HG02588 (cell line): ENCODE measurements around the gene ANKRA2.

Experiments used
- ATAC-seq: cut with Tn5 transposase; IDR thresholded peaks from one replicate; pipeline ENCODE4 v1.9.1; 2021; ENCODE audit warnings: mild to moderate bottlenecking, moderate library complexity; ENCODE audit not compliant: unreplicated experiment

Gene ANKRA2, protein sequence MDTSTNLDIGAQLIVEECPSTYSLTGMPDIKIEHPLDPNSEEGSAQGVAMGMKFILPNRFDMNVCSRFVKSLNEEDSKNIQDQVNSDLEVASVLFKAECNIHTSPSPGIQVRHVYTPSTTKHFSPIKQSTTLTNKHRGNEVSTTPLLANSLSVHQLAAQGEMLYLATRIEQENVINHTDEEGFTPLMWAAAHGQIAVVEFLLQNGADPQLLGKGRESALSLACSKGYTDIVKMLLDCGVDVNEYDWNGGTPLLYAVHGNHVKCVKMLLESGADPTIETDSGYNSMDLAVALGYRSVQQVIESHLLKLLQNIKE

DNA sequence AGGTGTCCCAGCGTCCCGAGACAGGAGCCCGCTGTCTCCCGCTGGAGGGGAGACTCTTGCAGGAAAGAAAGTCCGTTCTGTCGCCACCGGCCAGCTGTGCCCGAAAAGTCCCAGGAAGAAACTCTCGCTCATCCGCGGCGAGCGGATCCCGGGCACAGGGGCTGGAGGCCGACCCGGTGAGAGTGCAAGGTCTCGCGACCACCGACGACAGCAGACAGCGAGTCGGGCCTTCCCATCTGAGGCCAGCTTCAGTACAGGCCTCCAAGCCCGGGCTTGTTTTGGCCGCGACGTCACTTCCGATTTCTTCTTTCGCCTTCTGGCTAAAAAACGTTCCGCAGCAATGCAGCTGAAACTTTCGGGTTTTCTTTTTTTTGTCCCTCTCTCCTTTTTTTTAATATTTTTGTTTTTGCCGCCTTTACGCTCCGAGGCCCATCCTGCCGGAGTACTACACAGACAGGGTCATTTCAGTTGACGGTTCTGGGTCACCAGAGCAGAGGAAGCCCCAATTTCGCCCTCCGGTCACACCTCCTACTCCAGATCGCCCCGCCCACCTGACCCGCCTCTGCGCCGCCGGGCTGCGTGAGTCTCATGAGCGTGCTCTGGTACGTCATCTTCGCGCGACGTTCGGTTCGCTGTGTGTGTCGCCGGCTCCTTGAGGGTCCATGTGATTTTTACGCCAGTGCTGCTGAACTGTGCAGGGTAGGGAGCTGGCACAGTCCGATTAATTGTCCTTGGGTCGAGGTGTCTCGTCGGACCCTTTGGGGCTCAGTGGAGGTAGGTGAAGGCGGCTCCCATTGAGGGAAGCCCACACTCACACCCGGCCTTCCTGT is at the start of gene ANKRA2, which contains the start of gene UTP15:
ANKRA2 (minus strand) TSS at position 501 of the 830 bp plus-strand sequence. CDS start 2,758 bp downstream, outside the sequence.
UTP15 (plus strand) TSS at position 605 of the 830 bp plus-strand sequence. CDS start 1,602 bp downstream, outside the sequence.
- peak; percentile 97 for ATAC-seq

DNA sequence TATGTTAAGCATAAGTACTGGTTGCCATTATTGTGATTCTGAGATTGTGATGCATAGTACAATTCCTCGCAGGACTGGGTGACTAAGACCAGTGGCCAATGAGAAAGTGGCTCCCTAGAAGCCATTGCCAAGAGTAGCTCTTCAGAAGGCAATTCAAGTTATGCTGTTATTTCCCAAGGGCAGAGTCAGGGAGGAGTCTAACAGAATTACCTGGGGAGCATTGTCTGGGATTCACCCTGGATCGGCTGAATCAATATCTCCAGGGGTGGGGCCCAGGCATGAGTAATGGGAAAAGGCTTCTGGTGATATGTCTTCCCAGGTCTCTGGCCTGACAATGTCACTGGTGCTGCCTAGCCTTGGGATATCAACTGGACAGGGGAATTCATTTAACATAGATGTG is 49.6 kb upstream of the ANKRA2 start:
- no peak for ATAC-seq

DNA sequence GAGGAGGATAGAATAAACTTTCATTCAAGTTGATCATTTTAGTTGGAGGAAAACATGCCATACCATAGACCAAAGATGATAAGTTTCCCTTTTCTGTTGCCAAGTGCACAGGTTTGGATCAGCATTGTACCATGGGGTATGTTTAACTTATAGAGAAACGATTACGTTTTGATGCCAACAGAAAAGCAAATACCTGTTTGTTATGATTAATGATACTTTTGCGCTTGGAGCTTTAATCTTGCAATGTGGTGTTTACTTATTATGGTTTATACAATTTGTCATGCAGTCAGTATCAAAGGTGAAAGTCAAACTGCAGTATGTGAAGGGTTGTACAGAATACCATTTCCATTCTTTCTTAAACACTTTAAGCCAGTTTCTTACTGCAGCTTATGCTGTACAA is 47.4 kb upstream of the ANKRA2 start:
- no peak for ATAC-seq

DNA sequence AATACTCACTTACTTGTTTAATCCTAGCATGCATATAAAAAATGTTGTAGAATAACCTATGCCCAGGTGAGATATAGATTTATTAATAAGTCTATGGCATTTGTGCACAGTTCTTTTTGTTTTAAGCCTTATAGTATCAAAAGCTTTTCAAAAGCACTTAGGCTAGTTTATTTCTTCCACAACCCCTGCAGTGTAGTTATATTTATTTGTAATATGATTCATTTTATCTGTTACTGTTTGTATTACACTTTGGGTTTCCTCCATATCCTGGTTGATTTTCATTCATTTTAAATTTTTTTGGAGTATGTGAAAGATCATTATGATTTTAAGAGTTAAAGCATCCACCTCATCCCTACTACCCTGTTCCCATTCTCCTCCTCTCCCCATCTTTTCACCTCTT is 41.8 kb upstream of the ANKRA2 start:
- no peak for ATAC-seq

DNA sequence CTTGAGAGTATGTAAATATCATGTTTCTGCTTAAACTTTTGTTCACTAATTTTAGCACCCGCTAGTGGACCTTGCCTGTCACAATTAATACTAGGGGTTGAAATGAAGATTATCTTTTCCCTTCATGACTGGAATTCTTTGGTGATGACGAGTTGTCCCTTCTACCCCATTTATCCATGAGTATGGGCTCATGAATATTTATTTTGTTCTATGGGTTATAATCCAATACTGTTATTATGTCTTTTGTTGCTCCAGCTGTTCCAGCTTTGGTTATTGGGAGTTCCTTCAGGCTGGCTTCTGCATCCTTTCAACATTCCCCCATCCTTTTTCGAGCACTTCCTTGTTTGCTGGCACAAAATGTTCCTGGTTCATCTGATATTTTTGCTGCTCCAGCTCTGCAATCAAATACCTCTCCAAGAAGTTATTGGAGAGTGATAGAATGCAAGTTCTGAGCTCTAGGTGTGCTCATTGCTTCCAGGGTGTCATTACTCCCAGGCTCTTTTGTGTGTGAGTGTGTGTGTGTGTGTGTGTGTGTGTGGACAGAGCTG is 40.8 kb upstream of the ANKRA2 start:
- no peak for ATAC-seq

DNA sequence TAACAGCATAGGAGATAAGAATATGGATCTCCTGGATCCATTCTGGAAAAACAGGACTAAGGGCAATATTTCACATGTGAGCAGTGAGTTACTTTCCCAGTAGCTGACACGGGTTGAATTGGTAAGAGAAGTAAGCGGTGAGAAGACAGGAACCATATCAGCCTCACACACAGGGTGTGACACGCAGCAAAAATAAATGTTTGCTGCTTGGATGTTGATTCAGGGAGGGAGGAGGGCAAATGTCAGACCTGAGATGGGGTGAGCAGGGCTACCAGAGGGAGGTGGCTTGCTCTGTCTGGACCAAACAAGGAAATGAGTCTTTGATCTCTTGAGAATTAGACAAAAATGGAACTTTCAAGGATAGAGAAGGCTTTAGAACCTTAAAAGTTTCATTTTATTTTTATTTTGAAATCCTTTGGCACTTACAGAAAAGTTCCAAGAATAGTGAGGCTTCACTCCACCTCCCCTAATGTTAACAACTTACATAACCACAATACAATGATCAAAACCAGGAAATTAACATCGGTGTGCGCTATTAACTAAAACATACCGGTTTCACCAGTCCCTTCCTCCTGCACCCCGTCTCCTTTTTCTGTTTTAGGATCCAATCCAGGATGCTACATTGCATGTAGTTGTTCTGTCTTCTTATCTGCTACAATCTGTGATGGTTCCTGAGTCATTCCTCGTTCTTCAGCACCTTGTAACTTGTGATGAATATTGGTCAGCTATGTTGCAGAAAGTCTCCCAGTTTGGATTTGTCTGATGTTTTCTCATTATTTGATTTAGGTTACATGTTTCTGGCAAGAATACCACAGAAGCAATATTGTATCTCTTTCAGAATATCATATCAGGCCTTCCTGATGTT is 40.0 kb upstream of the ANKRA2 start:
- ATAC-seq, result no peak

DNA sequence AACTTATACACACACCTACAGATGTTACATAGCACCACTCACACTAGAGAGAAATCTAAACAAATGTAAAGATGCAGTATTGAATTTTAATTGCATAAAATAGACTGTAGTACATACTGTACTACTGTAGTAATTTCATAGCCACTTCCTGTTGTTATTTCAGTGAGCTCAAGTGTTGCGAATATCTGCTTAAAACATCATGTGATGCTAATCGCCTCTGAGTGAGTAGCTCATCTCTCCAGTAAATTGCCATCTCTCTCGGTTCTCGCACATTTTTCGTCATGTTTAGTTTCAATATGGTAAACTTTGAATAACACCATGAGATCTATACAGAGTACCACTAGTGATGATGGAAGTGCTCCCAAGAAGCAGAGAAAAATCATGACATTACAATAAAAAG is 38.6 kb upstream of the ANKRA2 start:
- ATAC-seq, result no peak

DNA sequence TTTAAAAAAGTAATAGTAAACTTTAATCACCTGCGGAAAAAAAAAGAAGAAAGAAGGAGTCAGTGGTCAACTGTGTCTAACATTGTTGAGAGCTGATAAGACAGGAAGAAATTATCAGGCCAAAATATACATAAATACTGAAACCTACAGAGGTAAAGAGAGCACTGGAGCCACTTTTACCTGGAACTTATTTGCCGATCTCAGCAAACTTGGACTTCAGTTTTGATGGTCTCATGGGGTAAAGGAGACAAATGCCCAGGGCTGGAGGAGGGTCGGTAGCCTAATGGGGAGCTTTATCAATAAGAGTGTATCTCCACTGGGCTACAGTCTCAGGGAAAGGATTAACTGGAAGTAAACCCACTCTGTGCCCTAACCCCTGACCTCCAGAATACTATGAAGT is 33.9 kb upstream of the ANKRA2 start:
- no peak for ATAC-seq

DNA sequence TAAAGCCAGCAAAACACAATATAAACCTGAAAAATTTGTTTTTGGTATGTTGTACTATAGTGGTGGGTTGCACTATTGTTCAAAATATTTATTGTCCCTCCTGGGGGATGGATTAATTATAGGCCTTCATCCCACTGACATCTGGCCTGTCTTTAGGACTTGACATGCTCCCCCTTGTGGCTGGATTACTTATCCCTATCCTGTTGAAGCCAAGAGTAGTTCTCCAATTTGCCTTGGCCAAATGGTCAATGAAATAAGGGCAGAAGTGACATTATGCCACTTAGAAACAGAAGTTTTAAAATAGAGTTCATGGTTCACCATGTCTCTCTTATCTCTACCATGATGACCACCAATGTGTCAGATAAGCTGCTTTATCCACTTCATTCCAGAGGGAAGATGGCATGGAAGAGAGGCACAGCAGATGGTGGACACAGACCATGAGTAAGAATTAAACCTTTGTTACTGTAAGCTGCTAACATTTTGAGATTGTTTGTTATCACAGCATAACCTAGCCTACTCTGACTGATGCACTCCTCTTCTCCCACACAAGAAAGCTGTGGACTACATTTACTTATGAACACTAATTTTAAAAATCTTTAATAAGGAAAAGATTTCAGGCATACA is 31.4 kb upstream of the ANKRA2 start:
- ATAC-seq, result no peak

DNA sequence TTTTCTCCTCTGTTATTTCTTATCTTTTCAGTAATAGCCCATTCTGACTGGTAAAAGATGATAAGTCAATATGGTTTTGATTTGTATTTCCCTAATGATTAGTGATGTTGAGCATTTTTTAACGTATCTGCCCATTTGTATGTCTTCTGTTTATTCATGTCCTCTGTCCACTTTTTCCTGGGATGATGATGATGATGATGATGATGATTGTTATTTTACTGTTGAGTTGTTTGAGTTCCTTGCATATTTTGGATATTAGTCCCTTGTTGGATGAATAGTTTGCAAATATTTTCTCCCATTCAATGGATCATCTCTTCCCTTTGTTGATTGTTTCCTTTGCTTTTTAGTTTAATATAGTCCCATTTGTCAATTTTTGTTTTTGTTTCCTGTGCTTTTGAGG is 27.1 kb upstream of the ANKRA2 start:
- ATAC-seq, result no peak

DNA sequence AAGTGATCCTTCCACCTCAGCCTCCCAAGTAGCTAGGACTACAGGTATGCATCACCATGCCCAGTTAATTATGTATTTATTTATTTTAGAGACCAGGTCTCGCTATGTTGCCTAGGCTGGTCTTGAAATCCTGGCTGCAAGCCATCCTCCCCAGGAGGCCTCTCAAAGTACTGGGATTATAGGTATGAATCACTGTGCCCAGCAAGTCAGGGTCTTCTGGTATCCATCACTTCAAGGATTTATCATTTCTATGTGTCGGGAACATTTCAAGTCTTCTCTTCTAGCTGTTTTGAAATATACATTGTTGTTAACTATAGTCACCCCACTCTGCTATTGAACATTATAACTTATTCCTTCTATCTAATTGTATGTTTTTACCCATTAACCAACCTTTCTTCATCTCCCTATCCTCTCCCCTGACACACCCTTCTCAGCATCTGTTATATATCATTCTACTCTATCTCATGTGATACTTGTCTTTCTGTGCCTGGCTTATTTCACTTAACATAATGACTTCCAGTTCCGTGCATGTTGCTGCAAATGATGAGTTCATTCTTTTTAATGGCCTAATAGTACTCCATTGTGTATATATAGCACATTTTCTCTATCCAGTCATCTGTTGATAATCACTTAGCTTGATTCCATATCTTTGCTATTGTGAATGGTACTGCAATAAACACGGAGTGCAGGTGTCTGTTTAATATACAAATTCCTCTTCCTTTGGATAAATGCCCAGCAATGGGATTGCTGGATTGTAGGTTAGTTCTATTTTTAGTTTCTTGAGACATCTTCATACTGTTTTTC is 26.5 kb upstream of the ANKRA2 start:
- ATAC-seq, result no peak

DNA sequence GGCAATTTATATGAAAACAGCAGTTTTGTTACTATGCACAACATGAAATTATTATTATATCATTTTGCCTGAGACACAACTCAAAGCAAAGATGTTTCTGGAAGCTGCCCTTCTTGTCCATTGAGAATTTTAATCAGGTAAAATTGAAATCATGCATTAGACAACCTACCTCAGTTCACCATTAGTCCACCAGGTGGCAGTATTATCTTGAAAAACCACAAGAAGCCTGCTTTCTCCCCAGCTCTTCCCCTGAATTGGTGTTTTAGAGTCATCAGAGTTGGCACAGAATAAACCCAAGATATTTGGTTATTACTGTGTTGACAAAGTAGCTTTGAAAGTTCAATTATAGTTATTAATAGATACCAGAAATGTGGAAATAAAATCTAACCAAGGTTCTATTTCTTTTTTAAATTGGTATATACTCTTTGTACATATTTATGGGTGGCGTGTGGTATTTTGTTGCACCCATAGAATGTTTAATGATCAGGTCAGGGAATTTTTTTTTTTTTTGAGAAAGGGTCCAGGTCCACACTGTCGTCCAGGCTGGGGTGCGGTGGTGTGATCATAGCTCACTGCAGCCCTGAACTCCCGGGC is 25.8 kb upstream of the ANKRA2 start:
- ATAC-seq, result no peak

DNA sequence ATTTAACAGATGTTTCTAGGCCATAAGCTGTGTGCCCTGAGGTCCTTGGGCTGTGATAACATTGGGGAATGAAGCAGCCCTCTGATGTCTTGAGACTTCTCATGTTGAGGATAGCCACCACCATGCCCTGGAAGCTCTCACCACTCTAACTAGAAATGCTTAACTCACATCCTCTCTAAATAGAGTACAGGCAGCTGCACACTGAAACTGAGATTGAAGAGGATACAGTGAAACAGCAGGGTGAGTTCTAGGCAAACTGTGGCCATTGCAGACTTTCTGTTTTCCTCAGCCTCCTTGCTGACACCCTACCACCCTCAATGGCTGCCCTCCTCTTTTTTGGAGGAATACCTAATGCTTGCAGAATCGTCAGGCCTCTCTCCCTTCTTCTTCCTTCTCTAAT is 22.5 kb upstream of the ANKRA2 start:
- ATAC-seq, result no peak

DNA sequence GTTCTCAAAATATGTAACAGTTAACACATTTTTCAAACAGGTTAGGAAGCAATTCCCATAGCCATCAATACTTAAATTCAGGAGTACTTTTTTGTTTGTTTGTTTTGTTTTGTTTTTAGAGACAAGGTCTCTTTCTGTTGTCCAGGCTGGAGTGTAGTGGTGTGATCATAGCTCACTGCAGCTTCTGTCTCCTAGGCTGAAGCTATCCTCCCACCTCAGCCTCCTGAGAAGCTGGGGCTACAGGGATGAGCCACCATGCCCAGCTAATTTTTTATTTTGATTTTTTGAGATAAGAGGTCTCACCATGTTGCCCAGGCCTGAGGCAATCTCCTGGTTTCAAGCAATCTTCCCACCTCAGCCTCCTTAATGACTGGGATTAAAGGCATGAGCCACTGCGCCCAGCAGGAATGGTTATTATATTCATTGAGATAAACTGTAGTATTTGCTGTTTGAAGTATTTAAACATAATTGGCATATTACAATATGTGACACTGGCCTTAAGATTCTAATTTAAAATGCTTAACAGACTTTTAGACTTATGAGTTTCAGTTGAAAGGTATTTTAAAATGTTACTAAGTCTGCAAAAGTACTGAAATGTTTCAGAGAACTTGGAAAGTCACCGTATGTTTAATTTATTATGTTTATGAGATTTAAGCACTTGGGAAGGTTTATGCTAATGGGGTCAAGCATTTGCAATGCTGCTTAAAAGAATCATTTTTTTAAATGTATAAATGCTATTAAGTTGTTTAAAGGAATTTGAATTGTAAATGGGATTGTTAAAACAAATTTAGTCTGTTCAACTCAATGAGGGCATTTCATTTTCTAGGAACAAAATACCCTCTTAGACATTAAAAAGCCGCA is 17.1 kb upstream of the ANKRA2 start:
- no peak for ATAC-seq

DNA sequence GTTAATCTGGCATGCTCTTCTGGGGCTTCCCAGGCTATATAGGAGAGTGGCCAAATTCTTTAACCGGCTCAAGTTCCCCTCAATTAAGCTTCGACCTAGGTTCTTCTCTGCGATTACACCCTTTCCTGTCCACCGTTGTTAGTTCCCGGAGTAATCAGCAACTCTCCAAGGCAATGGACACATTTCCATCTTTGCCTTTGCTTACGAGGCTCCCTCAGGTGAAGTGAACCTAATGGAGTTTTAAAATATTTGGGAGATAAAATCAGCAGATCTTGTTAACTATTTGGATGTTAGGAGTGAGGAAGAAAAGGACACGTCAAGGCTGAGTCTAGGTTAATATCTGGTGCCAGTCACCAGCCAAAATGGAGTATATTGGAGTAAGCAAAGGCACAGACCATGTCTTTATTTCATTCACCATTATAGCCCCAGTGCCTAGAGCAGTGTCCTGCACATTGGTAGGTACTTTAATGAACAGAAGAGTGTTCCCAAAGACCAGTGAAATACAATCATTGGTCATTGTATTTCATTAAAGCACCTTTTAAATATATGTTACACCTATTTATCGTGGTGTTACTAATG is 619 bp upstream of the ANKRA2 start:
- peak; percentile 1 for ATAC-seq

DNA sequence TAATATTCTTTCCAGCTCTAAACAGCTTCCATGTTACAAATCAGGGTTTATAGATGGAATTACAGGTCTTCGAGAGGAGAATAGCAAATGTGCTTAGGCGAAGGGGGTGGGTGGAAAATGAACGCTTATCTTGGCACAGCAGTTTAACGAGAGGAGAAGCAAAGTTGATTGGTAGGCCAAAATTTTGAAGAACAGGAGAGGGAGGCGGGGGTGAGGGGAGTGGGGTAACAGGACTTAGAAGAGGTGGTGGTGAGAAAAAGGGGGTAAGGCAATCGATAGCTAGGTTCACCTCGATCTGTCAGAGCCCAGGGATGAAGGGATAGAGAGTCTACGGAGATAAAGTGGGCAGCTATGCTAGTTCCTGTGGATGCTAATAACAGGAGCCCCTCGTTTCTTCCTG is 764 bp downstream of the ANKRA2 start:
- ATAC-seq, result no peak

DNA sequence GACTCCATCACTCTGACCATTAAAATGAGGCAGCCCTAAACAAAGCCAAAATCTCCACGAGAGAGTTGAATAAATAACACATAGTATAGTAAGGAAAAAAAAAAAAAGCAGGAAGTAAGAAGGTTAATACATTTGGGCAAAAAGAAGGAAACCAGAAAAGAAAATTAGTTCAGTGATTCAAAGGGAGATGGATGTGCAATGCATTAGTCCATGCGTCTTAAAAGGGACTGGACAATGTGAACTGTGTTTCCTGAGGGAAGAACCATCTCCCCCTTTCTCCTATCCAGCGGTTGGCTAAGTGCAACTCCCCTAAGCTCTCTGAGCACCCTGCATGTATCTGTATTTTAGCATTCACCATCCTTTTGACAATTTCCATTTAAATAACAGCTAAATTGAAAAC is 1.4 kb downstream of the ANKRA2 start:
- no peak for ATAC-seq

DNA sequence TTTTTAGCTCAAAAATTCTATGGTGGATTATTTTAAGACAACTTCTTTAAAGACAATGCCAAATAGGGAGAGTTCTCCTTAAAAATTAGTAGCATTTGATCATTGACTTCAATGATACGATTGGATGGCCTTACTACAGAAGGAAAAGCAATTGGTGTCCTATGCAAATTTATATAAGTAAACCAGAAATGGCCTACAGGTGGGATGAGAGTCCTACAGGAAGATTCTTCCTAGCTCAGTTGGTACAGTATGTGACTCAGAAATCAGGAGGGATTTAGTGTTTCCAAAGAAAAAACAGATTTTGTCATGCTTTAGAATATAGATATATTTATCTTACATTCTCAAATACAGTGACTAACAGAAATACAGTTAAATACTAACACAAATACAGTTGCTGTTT is 6.5 kb downstream of the ANKRA2 start:
- no peak for ATAC-seq
